Hematopoietic multipotent progenitor cell treated with erythropoietin and hydrocortisone succinate and interleukin-3 and kit ligand, for 6 days (in vitro differentiated cells): Measurements from ENCODE around the gene GSG1L.

Source experiments
- DNase-seq: peaks from one replicate; pipeline ENCODE4 v3.0.0-alpha.2; 2015

Gene GSG1L

DNA sequence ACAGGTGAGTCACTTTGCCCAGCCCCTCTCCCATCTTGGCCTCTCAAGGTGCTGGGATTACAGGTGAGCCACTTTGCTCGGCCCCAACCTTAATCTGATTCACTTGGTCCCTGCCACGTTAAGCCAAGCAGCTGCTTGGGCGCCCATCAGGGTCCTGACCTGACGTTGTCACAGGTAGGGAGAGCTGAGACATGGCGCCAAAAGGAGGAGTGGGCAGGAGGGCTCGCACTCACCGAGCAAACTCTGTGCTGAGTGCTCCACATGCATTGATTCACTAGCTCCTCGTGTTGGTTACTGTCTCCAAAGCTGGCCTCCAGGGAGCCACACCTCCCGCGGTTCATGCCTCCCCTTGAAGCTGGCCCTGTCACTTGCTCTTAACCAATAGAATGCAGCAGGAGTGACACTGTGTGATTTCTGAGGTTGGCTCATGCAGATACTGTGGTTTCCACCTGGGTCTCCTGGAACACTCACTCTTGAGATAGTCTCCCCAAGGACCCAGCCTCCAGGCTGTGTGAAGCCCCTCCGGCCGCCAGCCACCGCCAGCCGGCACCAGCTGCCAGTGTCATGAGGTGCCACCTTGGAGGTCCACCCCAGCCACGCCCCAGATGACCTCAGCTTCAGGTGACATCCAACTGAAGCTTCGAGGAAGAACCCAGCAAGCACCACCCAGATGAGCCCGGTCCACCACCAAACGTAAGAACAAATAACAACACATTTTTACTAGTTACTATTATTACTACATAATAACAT, 223.0 kb downstream of the GSG1L start:
- no peak for DNase-seq

DNA sequence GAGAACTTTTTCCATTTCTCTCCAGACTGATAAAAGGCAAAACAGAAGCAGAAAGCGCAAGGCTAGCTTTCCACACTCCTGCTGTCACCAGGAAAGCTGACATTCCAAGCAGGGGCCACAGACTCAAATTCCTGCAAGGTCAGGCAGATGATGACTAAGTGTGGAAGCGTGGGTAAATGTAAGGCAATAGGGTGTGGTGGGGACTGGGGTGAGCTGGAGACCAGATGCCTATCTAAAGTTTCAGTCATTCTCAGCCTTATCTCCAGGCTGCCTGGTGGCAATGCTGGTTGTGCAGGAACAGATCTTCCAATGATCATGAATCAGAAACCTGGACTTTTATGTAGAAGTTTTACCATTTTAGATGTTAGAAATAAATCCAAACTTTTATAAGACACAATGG, 224.1 kb downstream of the GSG1L start:
- DNase-seq: peak; percentile 3

GRCh38 chr16:27838536-27839175, 224.9 kb downstream of the GSG1L start:
- no peak for DNase-seq

- no peak for DNase-seq
These were observed 233.5 kb downstream of the GSG1L start for GRCh38 chr16:27829975-27830374.

DNA sequence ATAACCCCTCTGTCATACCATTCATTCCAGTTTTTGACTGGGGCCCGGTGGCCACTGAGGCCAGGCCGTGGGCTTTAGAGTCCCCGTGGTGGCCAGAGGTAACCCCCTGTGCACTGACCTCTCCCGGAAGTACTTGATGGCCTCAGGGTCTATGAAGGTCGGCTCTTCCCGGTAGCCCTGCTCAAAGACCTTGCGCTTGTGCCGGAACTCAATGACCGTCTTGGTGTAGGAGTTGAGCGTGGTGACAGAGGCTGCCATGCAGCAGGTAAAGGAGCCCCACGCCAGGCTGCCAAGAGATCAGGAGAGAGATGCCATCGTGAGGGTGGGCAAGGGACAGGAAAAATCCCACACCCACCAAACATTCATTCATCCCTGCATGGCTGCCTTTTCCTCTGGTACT, 234.8 kb downstream of the GSG1L start:
- no peak for DNase-seq

DNA sequence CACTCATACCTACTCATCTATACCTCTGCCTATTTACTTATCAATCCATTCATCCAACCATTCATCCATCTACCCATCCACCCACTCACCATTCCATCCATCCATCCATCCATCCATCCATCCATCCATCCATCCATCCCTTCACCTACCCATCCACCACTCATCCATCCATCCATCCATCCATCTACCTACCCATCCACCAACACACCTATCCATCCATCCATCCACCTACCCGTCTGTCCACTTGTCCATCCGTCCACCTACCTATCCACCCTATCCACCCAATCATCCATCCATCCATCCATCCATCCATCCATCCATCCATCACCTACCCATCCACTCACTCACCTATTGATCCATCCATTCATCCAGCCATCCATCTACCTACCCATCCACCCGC, 235.7 kb downstream of the GSG1L start:
- DNase-seq: no peak

DNA sequence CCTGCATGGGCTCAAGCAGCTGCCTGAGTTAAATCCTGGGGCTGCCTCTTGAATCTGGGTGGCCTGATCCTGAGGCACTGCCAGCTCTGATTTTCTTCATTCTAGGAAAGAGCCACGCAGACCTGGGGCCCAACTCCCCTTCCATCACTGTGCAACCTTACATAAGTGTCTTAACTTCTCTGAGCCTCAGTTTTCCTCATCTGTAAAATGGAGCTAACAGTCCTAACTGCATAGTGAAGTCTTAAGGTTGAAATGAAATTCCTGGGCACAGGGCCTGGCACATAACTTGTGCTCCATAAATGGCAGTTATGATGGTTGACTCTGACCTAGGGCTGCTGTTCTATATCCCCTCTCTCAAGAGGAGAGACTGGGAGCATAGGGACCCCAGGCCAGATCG, 236.6 kb downstream of the GSG1L start:
- no peak for DNase-seq

- DNase-seq: no peak
These were observed 237.2 kb downstream of the GSG1L start for GRCh38 chr16:27826081-27826892.

GRCh38 chr16:27824786-27825185, 238.7 kb downstream of the GSG1L start:
- no peak for DNase-seq

GRCh38 chr16:27824006-27824405, 239.5 kb downstream of the GSG1L start:
- DNase-seq: no peak

DNA sequence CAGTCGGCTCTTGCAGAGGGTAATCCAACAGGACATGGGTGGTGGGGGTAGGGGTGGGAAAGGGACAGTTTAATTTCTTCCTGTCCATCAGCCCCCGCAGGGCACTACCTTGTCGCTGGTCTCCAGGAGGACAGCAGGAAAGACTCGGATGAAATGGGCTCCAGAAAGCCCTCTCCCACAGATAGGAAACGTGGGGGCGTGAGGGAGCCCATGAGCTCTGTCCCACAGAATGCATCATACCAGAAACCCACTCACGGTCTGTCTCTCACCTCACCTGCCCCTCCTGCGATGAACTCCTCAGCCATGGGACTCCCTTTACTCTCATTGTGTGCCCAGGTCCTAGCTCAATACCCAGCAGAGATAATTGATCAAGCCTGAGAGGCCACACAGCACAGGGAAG, 240.1 kb downstream of the GSG1L start:
- DNase-seq: no peak

GRCh38 chr16:27822996-27823395, 240.5 kb downstream of the GSG1L start:
- DNase-seq: no peak

GRCh38 chr16:27822529-27822928, 241.0 kb downstream of the GSG1L start:
- DNase-seq: no peak

- no peak for DNase-seq
These were observed 242.7 kb downstream of the GSG1L start for GRCh38 chr16:27820646-27821345.

DNA sequence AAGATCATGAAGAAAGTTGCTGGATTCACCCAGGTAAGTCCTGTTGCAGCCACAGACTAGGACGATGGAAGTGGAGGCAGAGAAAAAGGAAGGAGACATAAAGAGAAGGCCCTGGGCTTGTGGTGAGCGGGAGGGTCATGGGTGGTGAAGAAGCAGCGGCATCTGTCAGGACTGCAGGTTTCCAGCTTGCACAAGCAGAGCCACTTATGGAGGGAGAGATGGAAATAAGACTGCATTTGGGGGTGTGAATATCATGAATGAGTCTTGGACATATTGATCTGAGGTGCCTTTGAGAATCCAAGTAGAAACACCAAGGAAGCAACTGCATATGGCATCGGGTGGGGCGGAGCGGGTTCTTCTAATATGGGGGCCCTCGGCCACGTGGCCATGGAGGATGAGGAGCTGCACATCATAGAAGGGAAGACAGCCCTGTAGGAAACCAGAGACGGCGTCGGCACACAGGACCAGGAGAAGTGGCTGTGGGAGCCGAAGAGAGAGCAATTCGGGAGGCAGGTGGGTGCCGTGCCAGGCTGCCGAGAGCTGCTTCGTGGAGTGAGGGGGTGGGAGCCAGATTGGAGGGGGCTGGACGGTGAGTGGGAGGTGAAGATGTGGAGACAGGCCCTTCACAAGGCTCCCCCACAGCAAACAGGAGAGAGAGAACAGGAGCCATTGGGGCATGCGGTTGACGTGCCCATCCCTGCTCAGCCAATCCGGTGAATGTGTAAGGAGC, 243.5 kb downstream of the GSG1L start:
- no peak for DNase-seq

- no peak for DNase-seq
These were observed 244.2 kb downstream of the GSG1L start for GRCh38 chr16:27819356-27819755.

- no peak for DNase-seq
These were observed 245.3 kb downstream of the GSG1L start for GRCh38 chr16:27818246-27818645.

- DNase-seq: no peak
These were observed 246.5 kb downstream of the GSG1L start for GRCh38 chr16:27817038-27817437.

- no peak for DNase-seq
These were observed 247.0 kb downstream of the GSG1L start for GRCh38 chr16:27816561-27816960.

GRCh38 chr16:27813591-27813990, 249.9 kb downstream of the GSG1L start:
- DNase-seq: no peak

DNA sequence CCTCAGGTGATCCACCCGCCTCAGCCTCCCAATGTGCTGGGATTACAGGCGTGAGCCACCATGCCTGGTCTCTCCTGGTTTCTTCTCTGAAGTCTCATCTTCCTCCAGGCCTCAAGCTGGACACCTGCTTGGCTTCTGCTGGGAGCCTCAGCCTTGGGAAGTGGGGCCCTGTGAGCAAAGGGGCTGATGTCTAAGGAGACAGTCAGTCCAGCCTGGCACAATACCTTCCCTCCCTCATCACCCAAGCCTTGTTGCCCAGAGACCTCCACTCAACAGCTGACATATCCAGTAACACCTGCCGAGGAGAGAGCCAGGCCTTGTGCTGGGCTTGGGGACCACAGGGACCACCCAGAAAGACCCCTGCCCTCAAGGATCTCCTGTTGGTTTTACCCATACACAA, 251.6 kb downstream of the GSG1L start:
- DNase-seq: no peak

- no peak for DNase-seq
These were observed 256.5 kb downstream of the GSG1L start for GRCh38 chr16:27806986-27807385.

DNA sequence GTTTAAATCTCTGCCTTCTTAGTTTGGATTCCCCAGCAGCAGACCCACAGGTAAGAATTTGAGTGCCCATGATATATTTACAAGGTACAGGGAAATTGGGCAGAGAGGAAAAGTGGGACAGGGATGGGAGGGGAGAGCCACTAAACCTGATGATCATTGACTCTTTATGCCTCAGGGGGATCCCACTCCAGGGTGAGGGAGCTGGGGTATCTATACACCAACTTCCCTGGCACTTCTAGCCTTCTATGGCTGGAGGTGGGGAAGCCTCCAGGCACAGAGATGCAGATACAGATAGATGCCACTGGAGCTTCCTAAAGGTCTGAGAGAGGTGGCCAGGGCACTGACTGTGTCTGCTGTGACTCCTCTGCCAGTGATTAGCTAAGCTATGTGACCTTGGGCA, 257.1 kb downstream of the GSG1L start:
- no peak for DNase-seq
